ENCODE data around the gene RNF26. TPM values are rescaled to one million over a fixed set of nuclear protein-coding genes. Genes with fewer than 3 reads are reported as not detected.

RNF26 gene
- total and polyA plus RNA-seq, 2 of the 13 experiments (the other 11 are each of a cell fraction or from before 2014, with no cell fraction given): 11.9 to 26.3 TPM

- TF ChIP-seq BATF2 (CRISPR knock-in tag; IDR thresholded peaks at IDR 0.05) (0 out of 2 replicates have a peak, but pooled peaks have one; percentile 40), ZNF777 (CRISPR knock-in tag; IDR thresholded peaks at IDR 0.05) (peak; percentile 49), JUN (CRISPR knock-in tag; IDR thresholded peaks at IDR 0.05) (no peak), SNAPC2 (CRISPR knock-in tag; IDR thresholded peaks at IDR 0.05) (no peak), ARNT2 (CRISPR knock-in tag; IDR thresholded peaks at IDR 0.05; ENCODE audit: low read depth) (no peak; the same call in none of the 2 replicates), REPIN1 (CRISPR knock-in tag; IDR thresholded peaks at IDR 0.05; ENCODE audit: borderline replicate concordance, low read depth) (no peak), FOXK2 (IDR thresholded peaks at IDR 0.05) (peak; percentile 93), TAF15 (IDR thresholded peaks at IDR 0.05; ENCODE audit: low read depth, low read length, poor library complexity, severe bottlenecking) (no peak), RFXAP (CRISPR knock-in tag; IDR thresholded peaks at IDR 0.05; ENCODE audit: borderline replicate concordance) (peak; percentile 76), ZBTB33 (CRISPR knock-in tag; IDR thresholded peaks at IDR 0.05) (peak; percentile 77), ZBTB25 (CRISPR knock-in tag; IDR thresholded peaks at IDR 0.05) (peak; percentile 76), FOXP1 (IDR thresholded peaks at IDR 0.05) (no peak), FOXP1 (CRISPR knock-in tag; IDR thresholded peaks at IDR 0.05) (no peak)
Measured at GRCh38 chr11:119381181-119381988, 47.1 kb downstream of the RNF26 start, which contains the start of gene USP2 (continued).
